ENCODE data around the gene KRT9. TPM values are rescaled to one million over a fixed set of nuclear protein-coding genes. Genes with fewer than 3 reads are reported as not detected.

The KRT9 gene
- total RNA-seq, 2 donors from 2014 or later: not detected

- ATAC-seq (peak; percentile 39), DNase-seq (peak in 1 of 2 donors; percentile 61)
- intact Hi-C loops (cut with DNase I, micrococcal nuclease): no loop called here
These were observed 49.3 kb downstream of the KRT9 start for GRCh38 chr17:41522301-41523224.

- ATAC-seq (peak; percentile 65), DNase-seq (peak; percentile 75 to 93)
- intact Hi-C loops (cut with DNase I, micrococcal nuclease): no loop called here
These were observed 50.1 kb downstream of the KRT9 start for GRCh38 chr17:41521574-41522261.

DNA sequence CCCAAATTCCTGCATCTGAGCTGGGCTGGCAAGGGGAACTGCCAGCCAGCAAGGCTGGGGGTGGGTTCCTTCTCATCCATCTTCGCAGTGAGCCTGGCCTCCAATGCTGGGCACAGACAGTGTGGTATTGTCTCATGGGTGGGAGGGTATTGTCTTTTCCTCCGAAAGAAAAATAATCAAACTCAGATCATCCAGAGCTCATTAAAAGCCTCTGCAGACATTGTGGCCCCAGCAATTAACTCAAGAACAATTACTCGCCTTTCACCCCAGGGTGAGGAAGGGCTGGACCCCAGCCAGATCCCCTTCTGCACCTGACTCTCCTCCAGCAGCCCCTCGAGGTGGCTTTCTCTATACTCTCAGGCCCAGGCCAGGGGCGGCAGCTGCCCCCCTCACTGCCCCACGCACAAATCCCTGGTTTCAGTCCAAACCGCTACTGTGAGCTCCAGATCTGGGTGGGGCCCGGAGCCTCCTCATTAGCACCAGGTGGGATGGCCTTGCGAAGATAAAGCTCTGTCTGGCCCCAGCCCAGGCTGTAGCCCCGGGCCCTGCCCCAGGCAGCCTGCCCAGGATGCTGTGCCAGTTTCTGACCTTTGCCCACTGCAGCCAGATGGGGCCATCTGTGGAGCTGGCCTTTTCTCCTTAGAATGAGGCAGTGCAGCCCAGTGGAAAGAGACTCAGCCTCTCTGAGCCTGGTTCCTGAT is 50.9 kb downstream of the KRT9 start:
- DNase-seq: peak; percentile 72 to 80
- intact Hi-C loops (cut with DNase I, micrococcal nuclease): no loop called here
- peak; percentile 55 for ATAC-seq

DNA sequence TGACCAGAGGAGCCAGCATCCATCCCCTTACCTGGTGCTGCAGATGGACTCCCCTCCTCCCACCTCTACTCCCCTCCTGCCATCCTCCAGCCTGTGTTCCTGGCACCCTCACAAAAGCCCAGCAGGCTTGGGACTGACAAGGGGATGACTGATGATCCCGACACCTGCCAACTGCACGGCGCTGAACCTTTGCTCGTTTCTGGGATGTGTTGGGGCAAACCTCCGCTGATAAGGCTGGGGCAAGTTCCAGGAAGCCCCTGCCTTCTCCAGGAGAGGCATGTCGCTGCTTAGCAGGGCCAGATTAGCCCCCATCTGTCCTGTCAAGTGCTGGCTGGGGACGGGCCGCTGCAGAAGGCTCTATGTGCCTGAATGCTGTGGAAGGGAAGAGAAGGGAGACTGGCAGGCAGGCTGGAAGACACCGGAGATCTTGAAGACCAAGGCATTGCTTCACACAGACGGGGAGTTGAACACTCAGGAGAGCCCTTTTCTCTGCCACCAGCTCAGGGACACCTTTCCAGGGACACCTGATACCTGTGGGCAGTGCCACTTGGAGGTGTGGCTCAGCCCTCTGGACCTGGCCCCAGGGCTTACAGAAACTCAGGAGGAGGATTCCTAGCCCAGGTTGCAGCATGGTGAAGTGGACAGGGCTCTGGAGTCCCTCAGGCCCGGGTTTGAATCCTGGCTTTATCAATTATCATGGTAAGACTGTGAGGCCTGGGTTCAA is 52.2 kb downstream of the KRT9 start:
- ATAC-seq (peak; percentile 11), DNase-seq (peak in 1 of 2 donors; percentile 59)
- intact Hi-C loops (cut with DNase I, micrococcal nuclease): no loop called here

GRCh38 chr17:41518789-41519449 is 52.9 kb downstream of the KRT9 start, which contains the start of gene KRT15:
Gene KRT15 (minus strand): TSS chr17:41518890. CDS start chr17:41518827, 63 bp downstream.
- ATAC-seq (no peak), DNase-seq (no peak)
- intact Hi-C loops (cut with DNase I, micrococcal nuclease): no loop called here

GRCh38 chr17:41518031-41518430 is 53.8 kb downstream of the KRT9 start:
- intact Hi-C loops (cut with DNase I, micrococcal nuclease): no loop called here
- DNase-seq (no peak), ATAC-seq (no peak)

- ATAC-seq (no peak), DNase-seq (no peak)
- intact Hi-C loops (cut with DNase I, micrococcal nuclease): no loop called here
These were observed 55.0 kb downstream of the KRT9 start for GRCh38 chr17:41516830-41517283.

DNA sequence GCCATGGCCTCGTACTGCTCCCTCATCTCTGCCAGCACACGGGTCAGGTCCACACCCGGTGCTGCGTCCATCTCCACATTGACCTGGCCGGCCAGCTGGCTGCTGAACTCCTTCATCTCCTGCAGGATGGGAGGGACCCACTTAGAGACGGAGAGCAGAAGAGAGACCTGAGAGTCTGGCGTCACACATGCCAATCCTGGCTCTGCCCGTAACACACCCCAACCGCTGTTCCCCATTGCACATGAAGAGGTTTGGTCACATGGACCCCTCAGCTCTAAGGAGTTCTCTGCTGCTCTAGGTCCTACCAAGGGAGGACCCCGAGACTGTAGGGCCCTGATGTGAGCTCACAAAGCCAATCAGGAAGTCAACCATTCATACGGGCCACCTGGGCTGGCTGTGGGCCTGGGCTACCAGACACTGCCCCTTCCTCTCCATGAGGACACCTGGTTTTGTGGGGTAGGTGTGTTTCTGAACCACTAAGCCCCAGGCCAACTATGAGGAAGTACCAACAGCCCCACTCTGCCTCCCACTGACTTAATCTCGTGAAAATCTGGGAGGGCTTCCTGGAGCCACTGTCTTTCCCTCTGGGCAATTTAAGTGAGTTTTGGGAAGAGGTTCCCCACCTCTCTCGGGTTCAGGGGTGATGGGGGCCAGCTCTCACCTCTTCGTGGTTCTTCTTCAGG is 55.6 kb downstream of the KRT9 start:
- intact Hi-C loops (cut with DNase I, micrococcal nuclease): no loop called here
- DNase-seq (no peak), ATAC-seq (no peak)

Small RNA genes lying within 50 kb of the gene (microRNA-seq; reads per million reads assigned to microRNA genes)
- gene MIR6510: 0 to 0.53 reads per million in 2 donors

Other genes with a start within 250 kb of the KRT9 start
- gene KRT33A, start 221.2 kb downstream of the KRT9 start, total RNA-seq: not detected
- not detected for gene KRT33B, start 202.2 kb downstream of the KRT9 start, total RNA-seq
- gene KRT34, start 189.8 kb downstream of the KRT9 start, total RNA-seq: under 1 TPM in 1 of 2 donors, not detected in 1; 0.20 TPM
- not detected for gene KRT31, start 174.5 kb downstream of the KRT9 start, total RNA-seq
- not detected for gene KRT37, start 147.5 kb downstream of the KRT9 start, total RNA-seq
- gene KRT38, start 131.1 kb downstream of the KRT9 start, total RNA-seq: not detected
- not detected for gene KRT32, start 104.7 kb downstream of the KRT9 start, total RNA-seq
- gene KRT35, start 90.9 kb downstream of the KRT9 start, total RNA-seq: not detected
- under 1 TPM in 1 of 2 donors, not detected in 1; 0.27 TPM for gene KRT36, start 82.1 kb downstream of the KRT9 start, total RNA-seq
- gene KRT13, start 66.4 kb downstream of the KRT9 start, total RNA-seq: under 1 TPM in 1 of 2 donors, not detected in 1; 0.82 TPM
- 10 to 100 TPM in 1 of 2 donors, 1 to 10 TPM in 1; 6.8 to 30.9 TPM for gene KRT15, start 53.2 kb downstream of the KRT9 start, total RNA-seq
- 1,000 to 10,000 TPM; 1,911 to 3,076 TPM for gene KRT19, start 43.8 kb downstream of the KRT9 start, total RNA-seq
- under 1 TPM; 0.25 to 0.40 TPM for gene KRT14, start 14.8 kb upstream of the KRT9 start, total RNA-seq
- not detected for gene KRT16, start 40.7 kb upstream of the KRT9 start, total RNA-seq
- gene KRT17, start 52.5 kb upstream of the KRT9 start, total RNA-seq: under 1 TPM in 1 of 2 donors, not detected in 1; 0.70 TPM
- gene EIF1, start 116.8 kb upstream of the KRT9 start, total RNA-seq: 100 to 1,000 TPM; 596 to 603 TPM
- not detected for gene GAST, start 140.3 kb upstream of the KRT9 start, total RNA-seq
- under 1 TPM; 0.42 to 0.73 TPM for gene HAP1, start 162.6 kb upstream of the KRT9 start, total RNA-seq
- 100 to 1,000 TPM; 343 to 345 TPM for gene JUP, start 214.7 kb upstream of the KRT9 start, total RNA-seq
- 10 to 100 TPM; 10.7 to 15.3 TPM for gene P3H4, start 239.9 kb upstream of the KRT9 start, total RNA-seq
- gene FKBP10, start 240.9 kb upstream of the KRT9 start, total RNA-seq: 10 to 100 TPM in 1 of 2 donors, 1 to 10 TPM in 1; 4.2 to 10.8 TPM